Activated gamma-delta T cell treated with anti-CD3 and anti-CD28 coated beads, Interleukin-2, amount 50 U/mL, for 16 hours (primary cell): Measurements from ENCODE around the gene MRPL27.

Experiments used
- DNase-seq: peaks from one replicate; pipeline ENCODE4 v3.0.0-alpha.2; 2020; ENCODE audit warnings: low read depth

MRPL27 gene

DNA sequence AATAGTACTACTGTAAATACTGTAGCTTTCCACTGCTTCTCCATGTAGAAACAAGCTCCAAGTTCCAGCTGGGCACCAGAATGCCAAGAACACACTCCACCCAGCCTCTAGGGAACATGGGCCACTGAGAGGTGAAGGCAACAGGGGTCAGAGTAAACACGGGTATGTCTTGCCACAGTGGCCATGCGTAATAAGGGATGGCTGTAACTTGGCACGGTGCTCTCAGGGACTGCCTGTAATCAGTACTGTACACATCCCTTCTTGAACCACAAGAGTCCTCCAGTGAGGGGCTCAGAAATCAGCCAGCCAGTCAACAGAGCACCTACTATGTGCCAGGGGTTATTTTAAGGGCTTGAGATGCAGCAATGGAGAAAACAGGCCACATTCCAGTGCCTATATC is 13.5 kb upstream of the MRPL27 start:
- DNase-seq, result no peak

DNA sequence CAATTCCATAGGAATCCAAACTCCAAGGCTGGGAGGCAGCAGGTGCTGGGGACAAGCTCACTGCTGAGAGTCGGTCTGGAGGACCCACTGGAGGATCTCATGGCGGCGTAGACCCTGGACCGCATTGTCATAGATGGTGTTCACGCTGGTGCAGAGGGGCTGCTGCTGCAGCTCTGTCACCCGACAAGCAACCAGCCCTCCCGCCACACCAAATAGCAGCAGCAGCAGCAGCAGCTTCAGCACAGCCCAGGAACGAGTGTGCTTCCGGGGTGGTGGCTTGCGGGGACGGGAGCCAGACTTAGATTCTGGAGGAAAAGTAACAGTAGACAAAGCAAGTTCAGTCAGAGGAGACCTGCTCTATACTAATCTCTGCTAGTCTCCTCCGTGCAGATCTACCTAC is 9.9 kb upstream of the MRPL27 start:
- DNase-seq, result no peak

DNA sequence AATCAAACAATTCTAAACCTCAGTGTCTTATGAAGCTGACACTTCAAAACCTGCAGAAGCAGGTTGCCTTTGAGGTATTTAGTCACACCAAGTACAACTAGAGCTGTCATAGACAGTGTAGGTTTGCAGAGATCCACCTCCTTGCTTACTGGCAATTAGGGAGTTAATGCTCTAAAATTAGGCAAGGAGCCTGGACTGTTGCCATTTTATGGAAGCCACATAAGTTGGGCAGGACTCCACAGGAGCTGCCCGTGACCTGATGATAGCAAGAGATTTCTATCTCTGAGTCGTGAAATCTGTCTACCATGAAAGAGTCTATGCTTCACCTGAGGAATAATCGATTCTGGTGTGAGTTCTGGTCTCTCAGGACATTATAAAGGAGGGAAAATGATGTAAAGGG is 8.9 kb upstream of the MRPL27 start:
- DNase-seq, result no peak

DNA sequence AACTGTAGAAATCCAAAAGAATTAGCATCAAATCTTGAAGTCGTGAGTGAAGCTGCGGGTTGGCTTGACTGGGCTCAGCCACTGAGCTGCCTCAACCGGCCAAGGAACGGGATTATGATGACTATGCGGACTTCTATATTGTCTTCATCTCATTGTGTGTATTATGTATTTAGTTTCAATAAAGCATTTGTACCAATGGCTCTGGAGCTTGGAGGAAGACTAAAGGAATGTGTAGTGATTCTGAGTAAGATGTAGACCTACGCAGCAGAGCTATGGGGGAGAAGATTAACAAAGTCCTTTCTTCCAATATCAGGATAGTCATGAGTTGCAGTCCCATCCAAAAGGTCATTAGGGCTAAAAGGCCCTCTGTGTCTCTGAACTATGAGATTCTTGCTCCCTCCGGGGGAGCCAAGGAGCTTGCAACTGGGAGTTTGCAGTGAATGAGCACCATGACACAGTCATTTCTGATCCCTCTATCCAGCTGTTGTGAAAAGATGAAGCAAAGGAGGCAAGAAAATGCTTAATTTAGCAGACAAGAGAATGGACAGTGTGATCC is 8.4 kb upstream of the MRPL27 start:
- no peak for DNase-seq

DNA sequence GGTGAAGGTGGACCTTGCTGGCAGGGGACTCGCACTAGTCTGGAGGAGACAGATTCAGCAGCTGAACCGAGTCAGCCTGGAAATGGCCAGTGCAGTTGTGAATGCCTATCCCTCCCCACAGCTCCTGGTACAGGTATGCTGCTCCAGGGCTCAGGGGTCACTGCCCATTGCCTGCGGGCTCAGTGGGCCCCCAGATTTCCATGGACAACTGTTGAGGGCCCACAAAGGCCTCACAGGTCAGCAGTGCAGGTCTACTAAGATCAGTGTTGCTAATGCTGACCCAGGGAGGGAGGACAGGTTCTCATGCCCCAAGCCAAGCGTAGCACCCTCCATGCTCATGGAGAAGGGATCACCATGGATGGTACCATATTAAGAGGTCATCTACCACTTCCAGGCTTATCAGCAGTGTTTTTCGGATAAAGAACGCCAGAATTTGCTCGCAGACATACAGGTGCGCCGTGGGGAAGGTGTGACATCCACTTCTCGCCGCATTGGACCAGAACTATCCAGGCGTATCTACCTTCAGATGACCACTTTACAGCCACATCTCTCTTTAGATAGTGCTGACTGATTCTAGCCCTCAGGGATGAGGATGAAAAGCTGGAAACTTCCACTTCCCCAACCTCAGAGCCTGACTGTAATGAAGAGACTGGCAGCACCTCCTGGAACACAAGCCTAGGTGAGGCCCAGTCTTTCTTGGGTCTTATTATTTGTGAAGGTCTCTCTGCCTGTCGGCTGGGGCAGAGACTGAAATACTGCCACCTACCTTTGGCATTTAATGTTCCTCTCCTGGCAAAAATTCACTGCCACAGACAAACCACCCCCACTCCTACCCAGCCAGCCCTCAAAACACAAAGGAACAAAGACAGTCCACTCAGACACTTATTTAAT is 7.6 kb upstream of the MRPL27 start:
- no peak for DNase-seq

DNA sequence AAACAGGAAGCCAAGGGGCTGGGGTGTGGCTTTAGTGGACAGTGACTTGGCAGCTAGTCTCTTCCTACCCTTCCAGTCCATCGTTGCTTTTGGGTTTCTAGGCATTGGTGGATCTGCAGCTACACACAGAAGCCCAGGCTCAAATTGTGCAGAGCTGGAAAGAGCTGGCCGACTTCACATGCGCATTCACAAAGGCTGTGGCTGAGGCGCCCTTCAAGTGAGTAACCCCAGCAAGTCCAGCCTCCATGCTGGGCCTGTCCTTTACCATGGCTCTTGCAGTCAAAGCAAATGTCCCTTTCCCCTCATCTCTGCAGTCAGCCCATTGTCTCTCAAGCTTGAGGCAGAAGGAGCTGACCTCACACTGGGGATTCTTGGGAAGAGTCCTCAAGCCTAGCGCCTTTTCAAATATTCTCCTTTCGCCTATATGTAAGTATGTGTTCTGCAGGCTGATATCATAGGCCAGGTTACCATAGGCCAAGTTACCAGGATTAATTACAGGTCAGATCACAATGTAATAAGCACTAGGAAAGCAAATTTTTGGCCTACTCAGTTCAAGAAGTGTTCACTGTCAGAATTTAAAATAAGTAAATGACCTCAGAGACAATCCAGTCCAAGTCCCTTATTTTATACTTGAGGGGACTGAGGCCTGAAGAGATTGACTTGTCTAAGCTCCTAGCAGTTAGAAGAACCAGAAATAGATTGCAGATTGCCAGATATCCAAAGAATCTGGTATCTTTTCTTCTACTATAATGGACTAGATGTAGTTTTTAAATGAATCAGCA is 6.6 kb upstream of the MRPL27 start:
- no peak for DNase-seq

DNA sequence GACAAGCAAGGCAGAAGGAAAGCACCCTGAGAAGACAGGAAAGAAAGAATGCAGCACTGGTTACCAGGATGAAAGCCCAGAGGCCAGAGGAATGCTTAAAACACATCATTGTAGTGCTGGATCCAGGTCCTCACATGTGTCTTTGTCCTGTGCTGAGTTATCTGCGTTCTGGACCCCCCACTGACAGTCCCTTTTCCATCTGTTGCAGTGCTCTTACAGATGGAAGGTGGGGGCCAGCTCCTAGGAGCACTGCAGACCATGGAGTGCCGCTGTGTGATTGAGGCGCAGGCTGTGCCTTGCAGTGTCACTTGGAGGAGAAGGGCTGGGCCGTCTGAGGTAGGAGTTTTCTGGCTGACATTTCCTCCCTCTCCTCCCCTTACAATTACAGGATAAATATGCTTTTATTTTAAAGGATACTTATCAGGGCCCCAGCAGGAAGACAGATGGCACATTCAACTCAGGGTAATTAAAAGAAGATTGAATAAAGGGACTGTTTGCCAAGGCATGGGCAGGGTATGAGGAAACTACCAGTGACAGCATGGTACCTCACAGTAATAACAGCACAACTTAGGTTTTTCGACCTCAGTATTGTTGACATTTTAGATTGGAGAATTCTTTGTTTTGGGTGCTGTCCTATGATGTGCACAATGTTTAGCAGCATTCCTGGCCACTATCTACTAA is 3.0 kb upstream of the MRPL27 start:
- DNase-seq, result no peak

DNA sequence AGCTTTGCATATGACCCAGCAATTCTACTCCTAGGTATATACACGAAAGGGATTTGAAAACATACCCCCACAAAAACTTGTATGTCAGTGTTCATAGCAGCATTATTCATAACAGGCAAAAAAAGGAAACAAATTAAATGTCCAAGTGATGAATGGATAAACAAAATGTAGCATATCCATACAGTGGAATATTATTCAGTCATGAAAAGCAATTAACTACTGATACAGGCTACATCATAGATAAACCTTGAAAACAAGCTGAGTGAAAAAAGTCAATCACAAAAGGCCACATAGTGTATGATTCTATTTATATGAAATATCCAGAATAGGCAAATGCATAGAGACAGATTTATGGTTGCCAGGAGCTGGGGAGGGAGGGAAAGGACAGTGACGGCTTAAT is 721 bp upstream of the MRPL27 start:
- DNase-seq, result no peak

DNA sequence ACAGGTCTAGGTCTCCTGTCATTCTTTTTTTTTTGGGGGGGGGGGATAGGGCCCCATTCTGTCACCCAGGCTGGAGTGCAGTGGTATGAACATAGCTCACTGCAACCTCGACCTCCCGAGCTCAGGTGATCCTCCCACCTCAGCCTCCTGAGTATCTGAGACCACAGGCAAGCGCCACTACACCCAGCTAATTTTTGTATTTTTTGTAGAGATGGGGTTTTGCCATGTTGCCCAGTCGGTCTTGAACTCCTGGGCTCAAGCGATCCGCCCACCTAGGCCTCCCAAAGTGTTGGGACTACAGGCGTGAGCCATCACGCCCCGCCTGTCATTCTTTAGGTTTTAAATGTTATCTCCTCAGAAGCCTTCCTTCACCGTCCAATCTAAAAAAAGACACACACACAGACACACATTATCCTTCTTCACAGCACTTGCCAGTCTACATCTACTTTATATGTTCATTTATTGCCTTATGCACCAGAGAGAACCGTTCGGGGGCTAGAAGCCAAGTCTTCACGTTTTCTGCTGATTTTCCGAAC is 694 bp downstream of the MRPL27 start:
- no peak for DNase-seq

DNA sequence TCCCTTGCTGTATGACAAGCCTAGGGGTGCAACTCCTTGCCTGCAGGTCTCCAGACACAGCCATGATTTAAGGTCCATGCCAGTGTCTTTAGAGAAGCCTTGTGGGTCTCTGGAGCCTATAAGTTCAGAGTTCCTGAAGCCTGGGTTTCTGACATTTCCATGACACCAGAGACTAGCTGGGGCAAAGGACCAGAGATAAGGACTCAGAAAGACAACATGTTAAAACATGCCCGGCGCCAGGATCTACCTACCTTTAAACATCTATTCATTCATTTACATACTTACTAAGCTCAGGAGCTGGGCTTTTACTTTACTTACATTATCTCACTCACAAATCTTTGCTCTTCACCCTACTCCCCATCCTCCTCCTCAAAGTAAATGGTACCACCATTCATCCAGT is 1.5 kb downstream of the MRPL27 start:
- no peak for DNase-seq

DNA sequence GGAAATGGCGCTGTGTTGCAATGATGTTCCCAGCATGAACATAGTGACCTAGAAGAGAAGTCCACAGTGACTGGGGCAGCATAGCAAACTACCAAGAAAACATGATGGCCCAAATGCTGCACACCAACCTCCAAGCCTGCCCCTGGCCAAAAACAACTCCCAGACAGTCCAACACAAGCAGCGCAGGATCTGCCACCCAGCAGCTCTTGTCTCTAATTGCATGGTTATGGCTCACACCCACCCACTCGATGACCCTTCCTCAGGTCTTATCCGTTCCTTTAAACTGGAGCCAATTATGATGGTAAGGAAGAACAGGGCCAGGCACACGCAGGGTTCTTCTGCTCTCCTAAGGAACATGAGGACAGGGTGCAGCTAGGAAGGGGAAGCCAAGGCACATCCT is 2.9 kb downstream of the MRPL27 start:
- DNase-seq, result no peak

DNA sequence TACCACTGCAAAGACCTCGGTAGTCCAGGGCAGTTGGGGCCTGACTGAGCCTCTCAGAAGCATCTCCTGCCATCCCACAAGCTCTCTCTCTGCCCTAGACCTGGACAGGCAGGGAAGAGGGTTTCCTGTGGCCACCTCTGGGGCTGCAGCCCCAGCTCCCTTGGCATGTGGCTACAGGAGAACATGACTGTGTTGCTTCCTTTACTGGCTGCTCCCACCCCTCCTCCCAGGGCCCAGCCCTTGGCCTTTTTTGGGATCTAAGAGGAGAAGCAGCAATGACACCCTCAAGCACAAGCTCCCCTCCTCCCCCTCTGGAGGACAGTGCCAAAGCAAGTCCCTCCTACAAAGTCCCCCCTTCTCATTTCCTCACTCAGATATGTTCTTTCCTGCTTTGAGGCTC is 5.6 kb downstream of the MRPL27 start:
- DNase-seq, result no peak

DNA sequence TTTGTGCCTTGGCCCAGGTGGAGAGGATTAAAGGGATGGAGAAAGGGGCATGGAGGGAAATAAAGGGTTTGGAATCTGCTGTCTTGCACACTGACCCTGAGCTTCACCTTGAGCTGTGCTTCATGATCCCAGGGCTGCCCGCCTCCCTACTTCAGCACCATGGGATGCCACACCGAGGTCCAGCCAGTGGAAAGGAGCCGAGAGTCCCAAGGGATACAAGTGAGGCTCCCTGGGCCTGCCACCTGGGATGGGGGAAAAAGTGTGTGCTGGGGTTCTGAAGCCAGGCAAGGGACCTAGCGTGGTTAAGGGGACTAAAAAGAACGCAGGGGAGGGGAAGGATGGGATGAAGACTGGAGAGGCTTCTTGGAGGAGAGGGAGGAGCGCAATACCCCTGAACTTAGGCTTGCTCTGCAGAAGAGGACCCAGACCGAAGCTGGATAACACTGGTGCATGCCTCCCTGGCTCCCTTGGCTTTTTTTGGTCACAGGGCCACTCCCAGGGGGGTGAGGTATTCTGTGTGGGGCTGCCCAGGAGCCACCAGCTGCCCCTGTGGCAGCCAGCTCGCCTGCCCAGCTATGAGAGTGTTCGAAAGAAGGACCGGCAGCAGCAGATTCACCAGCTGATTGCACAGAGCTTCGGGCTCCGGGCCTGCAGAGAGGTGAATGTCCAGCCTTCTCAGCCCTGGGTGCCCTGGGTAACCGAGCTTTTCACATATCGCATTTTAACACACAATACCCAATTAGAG is 7.2 kb downstream of the MRPL27 start:
- no peak for DNase-seq

DNA sequence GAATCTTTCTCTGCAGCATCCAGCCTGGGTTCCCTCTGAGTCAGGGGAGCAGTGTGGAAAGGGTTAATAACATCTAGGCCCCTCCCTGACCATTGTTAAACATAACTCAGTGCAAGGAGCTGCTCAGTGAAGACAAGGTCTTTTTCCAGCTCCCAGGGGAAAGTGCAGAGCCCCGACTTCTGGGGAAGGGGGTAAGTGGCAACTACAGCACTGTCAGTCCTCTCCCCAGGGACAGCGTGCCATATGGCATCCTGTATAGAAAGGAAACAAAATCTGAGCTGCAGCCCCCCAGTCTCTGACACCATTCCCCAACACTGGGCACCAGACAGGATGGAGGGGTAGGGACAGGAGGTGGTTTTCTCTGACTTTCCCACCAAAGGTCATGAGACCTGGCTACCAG is 7.8 kb downstream of the MRPL27 start:
- no peak for DNase-seq

DNA sequence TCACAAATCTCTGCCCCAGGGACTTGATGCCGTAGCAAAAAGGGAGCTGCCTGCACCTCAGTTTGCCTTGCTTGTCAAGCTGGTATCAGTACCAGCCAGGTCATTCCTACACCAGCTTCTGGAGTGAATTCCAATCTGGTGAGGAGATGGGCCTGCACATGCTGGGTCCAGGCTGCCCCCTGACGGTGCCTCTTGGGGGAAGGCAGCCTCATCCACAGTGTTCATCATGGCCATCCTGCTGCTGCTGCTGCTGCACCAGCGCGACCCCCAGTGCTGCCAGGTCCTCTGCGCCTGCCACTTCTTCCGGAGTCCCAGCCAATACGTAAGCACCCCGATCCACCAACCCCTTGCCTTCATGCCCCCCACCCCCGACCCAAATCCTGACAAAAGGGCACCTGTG is 8.3 kb downstream of the MRPL27 start:
- DNase-seq, result no peak

DNA sequence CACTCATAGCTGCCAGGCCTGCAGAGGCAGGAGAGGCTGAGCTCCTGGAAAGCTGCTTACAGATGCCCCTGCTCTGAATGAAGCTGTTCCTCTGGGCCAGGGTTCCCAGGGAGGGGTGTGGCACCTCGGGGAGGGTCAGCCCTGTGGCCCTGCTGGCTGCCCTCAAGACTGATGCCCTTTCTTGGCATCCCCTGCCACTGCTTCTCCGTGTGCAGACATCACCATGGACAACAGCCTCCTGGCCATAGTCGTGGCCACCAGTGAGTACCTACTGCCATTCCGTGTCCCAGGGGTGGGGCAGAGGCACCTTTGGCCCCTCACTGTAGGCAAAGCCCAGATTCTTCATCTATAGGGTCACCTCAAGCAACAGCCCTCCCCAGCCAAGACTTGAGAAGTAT is 8.9 kb downstream of the MRPL27 start:
- no peak for DNase-seq

DNA sequence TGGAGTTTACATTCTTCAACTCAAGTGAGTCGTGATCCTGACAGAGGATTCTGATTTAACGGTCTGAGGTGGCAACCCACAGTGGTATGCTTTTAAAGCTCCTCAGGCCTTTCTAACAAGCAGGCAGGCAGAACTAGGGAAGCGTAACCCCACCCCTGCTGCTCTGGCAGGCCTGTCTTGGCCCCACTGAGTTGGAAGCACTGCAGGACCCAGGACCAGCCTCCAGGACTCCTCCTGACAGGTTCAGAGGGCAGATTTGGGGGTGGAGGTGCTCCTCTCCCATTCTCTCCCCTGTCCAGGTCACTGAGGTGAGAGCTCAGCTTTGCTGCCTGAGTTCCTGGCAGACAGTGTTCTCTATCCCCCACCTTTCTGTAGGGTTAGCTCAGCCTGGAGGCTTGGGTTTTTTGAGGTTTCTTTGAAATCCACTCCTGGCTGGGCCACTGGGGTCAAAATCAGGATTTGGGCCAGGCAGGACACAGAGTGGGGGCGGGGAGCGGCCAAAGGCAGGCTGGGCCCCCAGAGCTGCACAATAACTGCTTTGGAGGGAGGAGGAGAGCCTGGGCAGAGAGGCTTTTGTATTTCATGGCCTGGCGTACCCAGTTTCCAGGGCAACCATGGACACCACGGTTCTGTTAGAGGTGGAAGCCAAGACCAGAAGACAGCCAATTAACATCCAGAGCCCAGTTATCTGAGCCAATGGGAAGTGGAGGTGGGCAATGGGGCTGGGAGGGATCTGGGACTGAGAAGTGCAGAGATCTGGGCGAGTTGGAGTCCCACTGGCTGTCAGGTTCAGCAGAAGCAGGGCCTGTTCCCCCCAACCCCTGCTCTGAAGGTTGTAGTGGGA is 9.5 kb downstream of the MRPL27 start:
- no peak for DNase-seq

DNA sequence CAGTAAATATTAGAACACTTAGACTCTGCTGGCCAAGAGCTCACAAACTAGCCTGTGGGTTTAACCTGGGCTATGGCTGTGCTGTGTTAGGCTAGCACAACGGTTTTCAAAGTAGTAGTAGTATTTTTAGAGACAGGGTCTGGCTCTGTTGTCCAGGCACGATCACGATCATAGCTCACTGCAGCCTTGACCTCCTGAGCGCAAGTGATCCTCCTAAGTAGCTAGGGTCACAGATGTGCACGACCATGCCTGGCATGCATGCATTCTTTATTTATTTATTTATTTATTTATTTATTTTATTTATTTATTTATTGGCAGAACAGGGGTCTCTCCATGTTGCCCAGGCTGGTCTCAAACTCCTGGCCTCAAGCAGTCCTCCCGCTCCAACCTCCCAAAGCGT is 10.3 kb downstream of the MRPL27 start:
- no peak for DNase-seq

DNA sequence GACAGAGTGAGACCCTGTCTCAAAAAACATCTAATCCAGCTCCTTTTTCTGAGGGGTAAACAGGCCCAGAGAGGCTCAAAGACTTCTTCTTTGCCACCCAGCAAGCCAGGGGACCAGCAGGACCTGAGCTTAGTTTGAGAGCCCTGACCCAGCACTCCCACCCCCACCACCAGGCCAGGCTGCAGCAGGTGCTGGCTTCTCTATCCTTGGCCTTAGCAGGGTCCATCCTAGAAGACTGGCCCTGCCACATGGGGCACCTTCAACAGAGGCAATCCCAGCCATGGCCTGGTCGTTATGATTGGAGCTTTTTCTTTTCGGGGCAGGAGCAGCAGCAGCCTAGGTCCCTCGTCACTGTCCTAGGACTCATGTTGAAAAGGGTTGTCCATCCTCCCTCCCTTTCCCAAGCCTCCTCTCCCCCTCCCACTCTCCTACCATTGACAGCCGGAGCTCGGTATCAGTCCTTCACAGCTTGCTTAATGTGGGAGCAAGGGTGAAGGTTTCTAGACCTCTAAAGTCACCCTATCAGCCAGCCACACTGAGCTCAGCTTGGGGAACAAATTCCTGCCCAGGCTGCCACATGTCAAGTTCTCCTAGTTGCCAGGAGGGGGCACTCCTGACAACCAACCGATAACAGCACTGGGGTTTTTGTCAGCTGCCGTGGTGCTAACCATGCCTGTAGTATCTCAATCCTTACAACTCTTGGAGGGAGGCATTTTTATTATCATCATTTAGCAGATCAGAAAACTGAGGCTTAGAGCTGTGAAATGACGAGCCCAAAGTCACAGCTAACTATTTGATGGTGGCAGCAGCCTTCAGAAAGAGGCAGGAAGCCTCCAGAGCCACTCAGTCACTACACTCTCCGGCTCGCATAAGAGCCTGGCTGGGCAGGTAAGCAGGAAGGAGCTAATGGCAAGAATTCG is 11.2 kb downstream of the MRPL27 start:
- DNase-seq, result peak; percentile 30
